ENCODE results near the gene CCDC69. TPM values are rescaled to one million over a fixed set of nuclear protein-coding genes. Genes with fewer than 3 reads are reported as not detected.

The CCDC69 gene, protein sequence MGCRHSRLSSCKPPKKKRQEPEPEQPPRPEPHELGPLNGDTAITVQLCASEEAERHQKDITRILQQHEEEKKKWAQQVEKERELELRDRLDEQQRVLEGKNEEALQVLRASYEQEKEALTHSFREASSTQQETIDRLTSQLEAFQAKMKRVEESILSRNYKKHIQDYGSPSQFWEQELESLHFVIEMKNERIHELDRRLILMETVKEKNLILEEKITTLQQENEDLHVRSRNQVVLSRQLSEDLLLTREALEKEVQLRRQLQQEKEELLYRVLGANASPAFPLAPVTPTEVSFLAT
- total RNA-seq: 0.79 and 1.7 TPM in 2 replicates

- Histone ChIP-seq H3K27me3 (ENCODE audit: control insufficient read depth, insufficient read depth, low read length) (no peaks in the 10 kb centered on the region), H3K4me3 (ENCODE audit: low read depth, low read length) (peak within 1 kb of the TSS; percentile 53), H3K36me3 (ENCODE audit: control insufficient read depth, insufficient read depth, low read length) (no peaks in the 10 kb centered on the region)
- peak; percentile 40 for DNase-seq (ENCODE audit: low read depth)
- TF ChIP-seq, protein P1, sequence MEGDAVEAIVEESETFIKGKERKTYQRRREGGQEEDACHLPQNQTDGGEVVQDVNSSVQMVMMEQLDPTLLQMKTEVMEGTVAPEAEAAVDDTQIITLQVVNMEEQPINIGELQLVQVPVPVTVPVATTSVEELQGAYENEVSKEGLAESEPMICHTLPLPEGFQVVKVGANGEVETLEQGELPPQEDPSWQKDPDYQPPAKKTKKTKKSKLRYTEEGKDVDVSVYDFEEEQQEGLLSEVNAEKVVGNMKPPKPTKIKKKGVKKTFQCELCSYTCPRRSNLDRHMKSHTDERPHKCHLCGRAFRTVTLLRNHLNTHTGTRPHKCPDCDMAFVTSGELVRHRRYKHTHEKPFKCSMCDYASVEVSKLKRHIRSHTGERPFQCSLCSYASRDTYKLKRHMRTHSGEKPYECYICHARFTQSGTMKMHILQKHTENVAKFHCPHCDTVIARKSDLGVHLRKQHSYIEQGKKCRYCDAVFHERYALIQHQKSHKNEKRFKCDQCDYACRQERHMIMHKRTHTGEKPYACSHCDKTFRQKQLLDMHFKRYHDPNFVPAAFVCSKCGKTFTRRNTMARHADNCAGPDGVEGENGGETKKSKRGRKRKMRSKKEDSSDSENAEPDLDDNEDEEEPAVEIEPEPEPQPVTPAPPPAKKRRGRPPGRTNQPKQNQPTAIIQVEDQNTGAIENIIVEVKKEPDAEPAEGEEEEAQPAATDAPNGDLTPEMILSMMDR (IDR thresholded peaks at IDR 0.05; ENCODE audit: insufficient read depth, low read length, severe bottlenecking): peak; percentile 26
- FAIRE-seq: no peak
These were observed at the start of gene CCDC69 for GRCh38 chr5:151223447-151224264. TSS of gene CCDC69 (minus strand) at chr5:151224092. CDS start at chr5:151223970, 122 bp downstream.

DNA sequence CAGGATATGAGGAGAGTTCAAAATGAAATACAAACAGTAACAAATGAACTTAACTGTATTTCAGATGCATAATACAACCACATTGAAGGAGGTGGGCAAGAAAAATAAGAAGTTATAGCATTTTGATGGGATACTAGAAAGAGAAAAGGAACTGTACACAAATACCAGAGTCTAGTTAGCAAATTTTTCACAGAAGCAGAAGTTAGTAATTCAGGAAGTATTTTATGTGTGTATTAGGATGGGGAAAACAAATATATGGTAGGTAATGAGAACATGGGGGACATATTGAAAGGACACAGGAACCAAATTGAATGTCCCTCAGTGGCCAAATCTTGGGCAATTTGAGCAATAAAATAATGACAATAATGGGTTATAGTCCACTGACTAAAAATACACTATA, 47.4 kb upstream of the CCDC69 start:
- H3K4me3 ChIP-seq (ENCODE audit: low read depth, low read length): no peak overlapping the region

GRCh38 chr5:151270599-151270998, 46.7 kb upstream of the CCDC69 start:
- no peak for FAIRE-seq
- TF ChIP-seq, protein P1 (IDR thresholded peaks at IDR 0.05; ENCODE audit: insufficient read depth, low read length, severe bottlenecking): no peak
- H3K27me3 ChIP-seq (ENCODE audit: control insufficient read depth, insufficient read depth, low read length): no peaks in the 10 kb centered on the region
- peaks cover 20% of the 10 kb centered on the region for H3K36me3 ChIP-seq (ENCODE audit: control insufficient read depth, insufficient read depth, low read length)
- peak; percentile 67 for DNase-seq (ENCODE audit: low read depth)
- no peak overlapping the region for H3K4me3 ChIP-seq (ENCODE audit: low read depth, low read length)

More for the DNA sequence above, 47.4 kb upstream of the CCDC69 start:
- H3K27me3 ChIP-seq (ENCODE audit: control insufficient read depth, insufficient read depth, low read length): no peaks in the 10 kb centered on the region
- peaks cover 17% of the 10 kb centered on the region for H3K36me3 ChIP-seq (ENCODE audit: control insufficient read depth, insufficient read depth, low read length)
- TF ChIP-seq, protein P1 (IDR thresholded peaks at IDR 0.05; ENCODE audit: insufficient read depth, low read length, severe bottlenecking): no peak
- FAIRE-seq (no peak), DNase-seq (ENCODE audit: low read depth) (no peak)

- TF ChIP-seq, protein P1 (IDR thresholded peaks at IDR 0.05; ENCODE audit: insufficient read depth, low read length, severe bottlenecking): no peak
- Histone ChIP-seq H3K36me3 (ENCODE audit: control insufficient read depth, insufficient read depth, low read length) (peaks cover 22% of the 10 kb centered on the region), H3K27me3 (ENCODE audit: control insufficient read depth, insufficient read depth, low read length) (no peaks in the 10 kb centered on the region), H3K4me3 (ENCODE audit: low read depth, low read length) (no peak overlapping the region)
- DNase-seq (ENCODE audit: low read depth) (no peak), FAIRE-seq (no peak)
These were observed 43.8 kb upstream of the CCDC69 start for GRCh38 chr5:151267491-151268260.

DNA sequence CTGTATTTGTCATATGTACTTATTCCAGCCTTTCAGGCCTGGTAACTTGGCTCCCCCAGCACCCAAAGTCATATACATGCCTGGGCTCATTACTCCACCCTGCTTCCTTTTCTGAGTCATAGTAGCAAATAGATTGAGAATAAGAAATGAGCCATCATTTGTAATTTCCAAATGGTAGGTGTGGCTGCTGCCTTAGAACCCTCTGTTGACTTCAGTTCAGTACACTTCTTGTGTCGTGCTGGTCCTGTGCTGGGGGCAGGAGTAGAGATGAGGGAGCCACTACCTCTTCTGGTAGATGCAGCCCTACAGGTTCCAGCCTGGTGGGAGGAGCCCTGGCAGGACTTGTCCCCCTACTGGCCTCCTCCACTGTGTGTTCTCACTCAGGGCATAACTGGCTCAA, 40.2 kb upstream of the CCDC69 start:
- peak; percentile 32 for FAIRE-seq

More for the DNA sequence above, 40.2 kb upstream of the CCDC69 start:
- H3K36me3 ChIP-seq (ENCODE audit: control insufficient read depth, insufficient read depth, low read length): peaks cover 24% of the 10 kb centered on the region
- peak; percentile 96 for DNase-seq (ENCODE audit: low read depth)
- H3K27me3 ChIP-seq (ENCODE audit: control insufficient read depth, insufficient read depth, low read length): no peaks in the 10 kb centered on the region
- H3K4me3 ChIP-seq (ENCODE audit: low read depth, low read length): no peak overlapping the region
- TF ChIP-seq, protein P1 (IDR thresholded peaks at IDR 0.05; ENCODE audit: insufficient read depth, low read length, severe bottlenecking): no peak
